RPMI7951 (cell line): Measurements from ENCODE around the gene SGSH. TPM values are rescaled to one million over a fixed set of nuclear protein-coding genes. Genes with fewer than 3 reads are reported as not detected.
"Not testable (repeated sequence)": the region's sequence is repeated elsewhere in the genome, so short reads cannot be mapped to it uniquely, and the experiment has no call there.

Experiments used
- DNase-seq: peaks from one replicate; pipeline ENCODE4 v3.0.0-alpha.2; 2012; ENCODE audit warnings: low read depth
- total RNA-seq: library from RNA; depleted of rRNA; stranded (reverse); fragments of >200 nt; shearing (Covaris generic); gene quantifications from 2 replicates; pipeline ENCODE4 v1.2.3, GENCODE V29; 2014; rRNA removed

The SGSH gene
- 6.4 and 7.4 TPM in 2 replicates for total RNA-seq

GRCh38 chr17:80220054-80220735 is at the start of gene SGSH, which contains the start of gene SLC26A11:
TSS of gene SGSH (minus strand) at chr17:80220333. CDS start at chr17:80220313, 20 bp downstream.
TSS of gene SLC26A11 (plus strand) at chr17:80220427. CDS start at chr17:80221561, 1,134 bp downstream.
- DNase-seq = peak; percentile 44

GRCh38 chr17:80269405-80269807 is 49.3 kb upstream of the SGSH start:
- no peak for DNase-seq

- DNase-seq = no peak
Observed at GRCh38 chr17:80268427-80268826, 48.3 kb upstream of the SGSH start.

GRCh38 chr17:80267391-80267790 is 47.3 kb upstream of the SGSH start:
- DNase-seq = no peak

- no peak for DNase-seq
Observed at GRCh38 chr17:80265205-80266068, 45.3 kb upstream of the SGSH start.

GRCh38 chr17:80264205-80265075 is 44.3 kb upstream of the SGSH start:
- DNase-seq = no peak

GRCh38 chr17:80263253-80264204 is 43.4 kb upstream of the SGSH start:
- peak; percentile 88 for DNase-seq

- DNase-seq = no peak
Observed at GRCh38 chr17:80262775-80263244, 42.7 kb upstream of the SGSH start.

- DNase-seq = no peak
Observed at GRCh38 chr17:80262291-80262690, 42.2 kb upstream of the SGSH start.

GRCh38 chr17:80261895-80262279 is 41.8 kb upstream of the SGSH start:
- no peak for DNase-seq

- DNase-seq = peak; percentile 70
Observed at GRCh38 chr17:80261159-80261894, 41.2 kb upstream of the SGSH start.

- peak; percentile 43 for DNase-seq
Observed at GRCh38 chr17:80260791-80261158, 40.6 kb upstream of the SGSH start, which contains the start of gene RNF213. TSS of gene RNF213 (plus strand) at chr17:80260852. CDS start at chr17:80263682, 2,830 bp downstream.

- DNase-seq = peak; percentile 69
Observed at GRCh38 chr17:80260069-80260535, 40.0 kb upstream of the SGSH start.

- no peak for DNase-seq
Observed at GRCh38 chr17:80259457-80260068, 39.4 kb upstream of the SGSH start.

GRCh38 chr17:80258296-80258695 is 38.2 kb upstream of the SGSH start:
- not testable (repeated sequence) for DNase-seq

GRCh38 chr17:80257716-80258213 is 37.6 kb upstream of the SGSH start:
- no peak for DNase-seq

- no peak for DNase-seq
Observed at GRCh38 chr17:80256034-80256350, 35.9 kb upstream of the SGSH start.

GRCh38 chr17:80254396-80255251 is 34.5 kb upstream of the SGSH start:
- DNase-seq = peak; percentile 90
